Mesendoderm (in vitro differentiated cells): ENCODE data around the gene SPON1.

Experiments
- DNase-seq: peaks from one replicate; pipeline ENCODE4 v3.0.0; 2013
- H2AK5ac ChIP-seq: 2 replicates; pipeline ENCODE4 v1.6.1; 2013; ENCODE audit warnings: low read length, inconsistent platforms
- H2BK120ac ChIP-seq: 2 replicates; pipeline ENCODE4 v1.6.1; 2013; ENCODE audit warnings: low read depth, mild to moderate bottlenecking, low read length, moderate library complexity, mixed read lengths
- H2BK15ac ChIP-seq: replicated peaks from 2 replicates; pipeline ENCODE4 v1.6.1; 2013; ENCODE audit warnings: low read depth, mild to moderate bottlenecking, moderate library complexity
- H2BK5ac ChIP-seq: 2 replicates; pipeline ENCODE4 v1.6.1; 2013; ENCODE audit warnings: low read length, inconsistent platforms
- H3K18ac ChIP-seq: 2 replicates; pipeline ENCODE4 v1.6.1; 2013; ENCODE audit warnings: mild to moderate bottlenecking, low read length, mixed read lengths
- H3K23ac ChIP-seq: one replicate; pipeline ENCODE4 v1.6.1; 2013; ENCODE audit warnings: low read length
- H3K27ac ChIP-seq: 2 replicates; pipeline ENCODE4 v1.5.1; 2013; ENCODE audit warnings: low read depth, mild to moderate bottlenecking, inconsistent platforms, low read length, moderate library complexity
- H3K27me3 ChIP-seq: 2 replicates; pipeline ENCODE4 v1.6.1; 2013; ENCODE audit warnings: low read length, control low read depth, mild to moderate bottlenecking, inconsistent platforms; ENCODE audit not compliant: insufficient read depth, poor library complexity
- H3K36me3 ChIP-seq: 2 replicates; pipeline ENCODE4 v1.6.1; 2013; ENCODE audit warnings: low read length, inconsistent platforms; ENCODE audit not compliant: control insufficient read depth, insufficient read depth
- H3K4ac ChIP-seq: one replicate; pipeline ENCODE4 v1.6.1; 2013; ENCODE audit warnings: low read depth, mild to moderate bottlenecking, low read length, moderate library complexity
- H3K4me1 ChIP-seq: 2 replicates; pipeline ENCODE4 v1.6.1; 2013; ENCODE audit warnings: low read depth, low read length, inconsistent platforms; ENCODE audit not compliant: control insufficient read depth
- H3K4me2 ChIP-seq: 2 replicates; pipeline ENCODE4 v1.6.1; 2013; ENCODE audit warnings: low read length
- H3K4me3 ChIP-seq: 2 replicates; pipeline ENCODE4 v1.5.1; 2013; ENCODE audit warnings: mild to moderate bottlenecking, low read length
- H3K56ac ChIP-seq: one replicate; pipeline ENCODE4 v1.6.1; 2013; ENCODE audit warnings: low read length
- H3K79me1 ChIP-seq: 2 replicates; pipeline ENCODE4 v1.6.1; 2013; ENCODE audit warnings: low read length, inconsistent platforms
- H3K79me2 ChIP-seq: 2 replicates; pipeline ENCODE4 v1.6.1; 2013; ENCODE audit warnings: mild to moderate bottlenecking, low read length; ENCODE audit not compliant: control insufficient read depth, insufficient read depth
- H3K9ac ChIP-seq: 2 replicates; pipeline ENCODE4 v1.6.1; 2013; ENCODE audit warnings: low read length, inconsistent platforms
- H4K5ac ChIP-seq: one replicate; pipeline ENCODE4 v1.6.1; 2013; ENCODE audit warnings: low read length
- H4K8ac ChIP-seq: one replicate; pipeline ENCODE4 v1.6.1; 2013; ENCODE audit warnings: low read depth, mild to moderate bottlenecking, control low read depth, low read length, moderate library complexity
- WGBS: extraction: QIAGEN DNeasy Blood & Tissue Kit; methylation state at CpG from one replicate; pipeline ENCODE4 v1.1.7; 2013; ENCODE audit warnings: low lambda C conversion rate, missing lambda C conversion rate; ENCODE audit not compliant: insufficient coverage; ENCODE audit errors: extremely low coverage; 5-methylcytosine and 5-hydroxymethylcytosine counted together

SPON1 gene

GRCh38 chr11:14242733-14243132, 280.2 kb downstream of the SPON1 start:
- H3K27me3 ChIP-seq: no peaks in the 10 kb centered on the region
- no peak for DNase-seq
- H4K5ac ChIP-seq: no peak overlapping the region
- no peak overlapping the region for H3K27ac ChIP-seq
- no CpG with 5 or more reads among the region's 4 CpGs for WGBS
- H4K8ac ChIP-seq: no peak overlapping the region
- H2AK5ac ChIP-seq: no peak overlapping the region
- H3K4me3 ChIP-seq: no peak overlapping the region
- no peaks in the 10 kb centered on the region for H3K79me2 ChIP-seq
- peaks cover 2% of the 10 kb centered on the region for H3K4me1 ChIP-seq
- H2BK5ac ChIP-seq: no peak overlapping the region
- H3K4me2 ChIP-seq: no peak overlapping the region
- H3K4ac ChIP-seq: no peak overlapping the region
- H3K79me1 ChIP-seq: no peaks in the 10 kb centered on the region
- no peak overlapping the region for H2BK120ac ChIP-seq
- no peaks in the 10 kb centered on the region for H3K36me3 ChIP-seq
- H3K23ac ChIP-seq: no peak overlapping the region
- no peak overlapping the region for H3K18ac ChIP-seq
- H3K9ac ChIP-seq: no peak overlapping the region
- no peak overlapping the region for H3K56ac ChIP-seq
- no peak overlapping the region for H2BK15ac ChIP-seq

- Histone ChIP-seq H4K5ac (no peak overlapping the region), H3K4me3 (no peak overlapping the region), H3K36me3 (no peaks in the 10 kb centered on the region), H3K4me1 (peaks cover 2% of the 10 kb centered on the region), H3K27me3 (no peaks in the 10 kb centered on the region), H2BK5ac (no peak overlapping the region), H4K8ac (no peak overlapping the region), H3K27ac (no peak overlapping the region), H3K56ac (no peak overlapping the region), H3K18ac (no peak overlapping the region), H3K23ac (no peak overlapping the region), H3K4ac (no peak overlapping the region), H3K79me1 (no peaks in the 10 kb centered on the region), H3K4me2 (no peak overlapping the region), H2BK120ac (no peak overlapping the region), H3K9ac (no peak overlapping the region), H2BK15ac (no peak overlapping the region), H2AK5ac (no peak overlapping the region), H3K79me2 (no peaks in the 10 kb centered on the region)
- WGBS: no CpG with 5 or more reads among the region's 8 CpGs
- peak; percentile 84 for DNase-seq
Measured at GRCh38 chr11:14244926-14245325, 282.4 kb downstream of the SPON1 start.

- no peak overlapping the region for H3K23ac ChIP-seq
- no peaks in the 10 kb centered on the region for H3K79me1 ChIP-seq
- WGBS: no CpG with 5 or more reads among the region's 2 CpGs
- H4K5ac ChIP-seq: no peak overlapping the region
- no peak overlapping the region for H4K8ac ChIP-seq
- no peak overlapping the region for H2BK120ac ChIP-seq
- no peaks in the 10 kb centered on the region for H3K79me2 ChIP-seq
- no peak overlapping the region for H3K56ac ChIP-seq
- no peak for DNase-seq
- no peak overlapping the region for H3K27ac ChIP-seq
- H2AK5ac ChIP-seq: no peak overlapping the region
- H3K4me2 ChIP-seq: no peak overlapping the region
- no peak overlapping the region for H2BK15ac ChIP-seq
- peaks cover 2% of the 10 kb centered on the region for H3K4me1 ChIP-seq
- H3K27me3 ChIP-seq: no peaks in the 10 kb centered on the region
- H3K4me3 ChIP-seq: no peak overlapping the region
- no peak overlapping the region for H3K18ac ChIP-seq
- no peak overlapping the region for H3K9ac ChIP-seq
- H3K36me3 ChIP-seq: no peaks in the 10 kb centered on the region
- no peak overlapping the region for H2BK5ac ChIP-seq
- H3K4ac ChIP-seq: no peak overlapping the region
Measured at GRCh38 chr11:14245444-14245843, 282.9 kb downstream of the SPON1 start.

- Histone ChIP-seq H4K5ac (no peak overlapping the region), H3K56ac (no peak overlapping the region), H3K4me1 (peaks cover 2% of the 10 kb centered on the region), H3K4ac (no peak overlapping the region), H3K18ac (no peak overlapping the region), H3K4me2 (no peak overlapping the region), H3K9ac (no peak overlapping the region), H2BK120ac (no peak overlapping the region), H3K27me3 (no peaks in the 10 kb centered on the region), H3K36me3 (no peaks in the 10 kb centered on the region), H4K8ac (no peak overlapping the region), H3K4me3 (no peak overlapping the region), H3K79me1 (no peaks in the 10 kb centered on the region), H2BK5ac (no peak overlapping the region), H3K23ac (no peak overlapping the region), H2AK5ac (no peak overlapping the region), H3K27ac (no peak overlapping the region), H3K79me2 (no peaks in the 10 kb centered on the region), H2BK15ac (no peak overlapping the region)
- no CpG with 5 or more reads among the region's 5 CpGs for WGBS
- peak; percentile 67 for DNase-seq
Measured at GRCh38 chr11:14248580-14248981, 286.1 kb downstream of the SPON1 start.

GRCh38 chr11:14249121-14249963, 286.8 kb downstream of the SPON1 start:
- Histone ChIP-seq H2BK15ac (no peak overlapping the region), H3K4me3 (no peak overlapping the region), H2BK120ac (no peak overlapping the region), H3K56ac (no peak overlapping the region), H2BK5ac (no peak overlapping the region), H3K4me2 (no peak overlapping the region), H4K5ac (no peak overlapping the region), H3K36me3 (no peaks in the 10 kb centered on the region), H4K8ac (no peak overlapping the region), H2AK5ac (no peak overlapping the region), H3K27me3 (no peaks in the 10 kb centered on the region), H3K9ac (no peak overlapping the region), H3K27ac (no peak overlapping the region), H3K79me2 (no peaks in the 10 kb centered on the region), H3K4me1 (peaks cover 2% of the 10 kb centered on the region), H3K79me1 (no peaks in the 10 kb centered on the region), H3K18ac (no peak overlapping the region), H3K4ac (no peak overlapping the region), H3K23ac (no peak overlapping the region)
- DNase-seq: peak; percentile 79
- no CpG with 5 or more reads among the region's 10 CpGs for WGBS

GRCh38 chr11:14251754-14252153, 289.2 kb downstream of the SPON1 start:
- H3K27ac ChIP-seq: no peak overlapping the region
- no peak overlapping the region for H3K56ac ChIP-seq
- H2BK120ac ChIP-seq: no peak overlapping the region
- H3K18ac ChIP-seq: no peak overlapping the region
- no peaks in the 10 kb centered on the region for H3K36me3 ChIP-seq
- H3K4me1 ChIP-seq: no peaks in the 10 kb centered on the region
- H3K9ac ChIP-seq: no peak overlapping the region
- no peak overlapping the region for H3K23ac ChIP-seq
- H3K27me3 ChIP-seq: no peaks in the 10 kb centered on the region
- H4K5ac ChIP-seq: no peak overlapping the region
- no peak overlapping the region for H3K4ac ChIP-seq
- WGBS: no CpG with 5 or more reads among the region's 5 CpGs
- no peak overlapping the region for H4K8ac ChIP-seq
- no peak overlapping the region for H3K4me3 ChIP-seq
- H2AK5ac ChIP-seq: no peak overlapping the region
- DNase-seq: no peak
- no peaks in the 10 kb centered on the region for H3K79me2 ChIP-seq
- no peak overlapping the region for H2BK5ac ChIP-seq
- H3K79me1 ChIP-seq: no peaks in the 10 kb centered on the region
- no peak overlapping the region for H2BK15ac ChIP-seq
- H3K4me2 ChIP-seq: no peak overlapping the region
